ENCODE results near the gene PITPNM3. TPM values are rescaled to one million over a fixed set of nuclear protein-coding genes. Genes with fewer than 3 reads are reported as not detected.

PITPNM3 gene
- total and polyA plus RNA-seq, 2 of the 8 experiments (the other 6 are each of a cell fraction or from before 2014, with no cell fraction given): 1.7 to 3.1 TPM

- Histone ChIP-seq H2BK20ac (ENCODE audit: low read length) (no peak overlapping the region), H4K91ac (replicated peaks; ENCODE audit: insufficient read length, low read length) (no peak overlapping the region), H2AK5ac (ENCODE audit: low read depth, low read length) (no peak overlapping the region), H3K23me2 (ENCODE audit: low read depth, low read length) (no peaks in the 10 kb centered on the region; the same call in 1 of the 2 replicates), H3K79me1 (ENCODE audit: low read depth, low read length) (no peaks in the 10 kb centered on the region; the same call in 1 of the 2 replicates), H4K5ac (ENCODE audit: insufficient read length, low read depth, low read length) (no peak overlapping the region), H4K8ac (ENCODE audit: extremely low read depth, insufficient read depth, low read length) (no peak overlapping the region), H3K27me3 (replicated peaks in 1 of 4; ENCODE audit: control insufficient read depth in 3 of 4, extremely low read depth in 1 of 4, insufficient read depth in 3 of 4, low read length in 3 of 4) (0 out of 7 replicates have a peak, but pooled peaks cover 0 to 2% (median 0%) of the 10 kb centered on the region in 4 experiments), H3K18ac (ENCODE audit: extremely low read depth, low read length) (no peak overlapping the region), H2BK5ac (ENCODE audit: low read depth, low read length) (no peak overlapping the region), H3K4me3 (ENCODE audit: extremely low read depth in 1 of 4, insufficient read depth in 2 of 4, low read depth in 3 of 4, low read length in 4 of 4) (no peak overlapping the region), H2AFZ (ENCODE audit: low read length) (no peak overlapping the region), H4K20me1 (replicated peaks in 1 of 2; ENCODE audit: control insufficient read depth in 1 of 2, insufficient read depth in 2 of 2, low read length in 2 of 2) (no peaks in the 10 kb centered on the region), H3K4me1 (replicated peaks in 1 of 4; ENCODE audit: control insufficient read depth in 3 of 4, insufficient read depth in 4 of 4, low read length in 3 of 4) (peaks cover 0 to 7% (median 3%) of the 10 kb centered on the region in 4 experiments; a peak in 6 of 7 replicates), H3K36me3 (ENCODE audit: control insufficient read depth in 2 of 4, insufficient read depth in 4 of 4, low read length in 3 of 4) (no peaks in the 10 kb centered on the region), H2BK12ac (ENCODE audit: low read depth, low read length) (no peak overlapping the region), H3K27ac (ENCODE audit: low read depth, low read length) (no peak overlapping the region), H2BK120ac (replicated peaks; ENCODE audit: low read depth, low read length) (no peak overlapping the region), H2BK15ac (ENCODE audit: low read length) (no peak overlapping the region), H3K9me3 (ENCODE audit: insufficient read depth in 2 of 2, low read depth in 1 of 2, low read length in 1 of 2) (peaks cover 0 to 8% of the 10 kb centered on the region in 2 experiments; a peak in 1 of 4 replicates), H3K4me2 (ENCODE audit: insufficient read depth in 1 of 2, low read depth in 2 of 2, low read length in 2 of 2) (no peak overlapping the region), H3K23ac (ENCODE audit: insufficient read length) (no peak overlapping the region), H3K56ac (replicated peaks; ENCODE audit: insufficient read length, low read depth, low read length) (no peak overlapping the region), H3K14ac (ENCODE audit: insufficient read length) (no peak overlapping the region), H3K4ac (replicated peaks; ENCODE audit: insufficient read length, low read depth, low read length) (no peak overlapping the region), H3K79me2 (ENCODE audit: control insufficient read depth in 1 of 2, insufficient read depth in 2 of 2, low read length in 2 of 2) (no peaks in the 10 kb centered on the region), H3K9ac (replicated peaks in 1 of 4; ENCODE audit: extremely low read depth in 1 of 4, low read depth in 3 of 4, low read length in 3 of 4) (no peak overlapping the region)
- TF ChIP-seq SUZ12 (IDR thresholded peaks at IDR 0.05; ENCODE audit: low read length): no peak
- no peak for TF ChIP-seq NANOG (IDR thresholded peaks at IDR 0.05; ENCODE audit: insufficient read depth, low read depth, low read length, poor library complexity, severe bottlenecking)
- TF ChIP-seq CTBP2 (IDR thresholded peaks at IDR 0.05; ENCODE audit: borderline replicate concordance, insufficient read depth, insufficient read length, low read length): no peak
- no peak for TF ChIP-seq GTF2F1 (IDR thresholded peaks at IDR 0.05; ENCODE audit: borderline replicate concordance, low read depth, low read length)
- no peak for TF ChIP-seq SIX5 (IDR thresholded peaks at IDR 0.05; ENCODE audit: low read depth, low read length)
- no peak for TF ChIP-seq CREB1 (IDR thresholded peaks at IDR 0.05)
- no peak for TF ChIP-seq MAFK (IDR thresholded peaks at IDR 0.05; ENCODE audit: low read depth, low read length)
- TF ChIP-seq RAD21 (IDR thresholded peaks at IDR 0.05 in 1 of 2, conservative IDR thresholded peaks at IDR 0.05 in 1 of 2; ENCODE audit: low read depth in 2 of 2, low read length in 2 of 2): no peak
- TF ChIP-seq JUN (IDR thresholded peaks at IDR 0.05; ENCODE audit: low read depth, low read length): no peak
- TF ChIP-seq FOSL1 (IDR thresholded peaks at IDR 0.05; ENCODE audit: insufficient read depth, low read depth, low read length): no peak
- CTCF ChIA-PET (ENCODE audit: partially characterized antibody): interaction anchor here (0.7 kb wide), 1 partner anchor 49 kb away, joined by 3 read pairs; no protein-coding TSS in a partner anchor
- POLR2A ChIA-PET (ENCODE audit: partially characterized antibody): interaction anchor here (1.3 kb wide), 1 partner anchor 9 kb away, joined by 3 read pairs; no protein-coding TSS in a partner anchor
- 77% methylated on average over 3 of the region's 3 CpGs; no CpG with 5 or more reads in 1 of the 2 experiments for WGBS, 2 experiments (ENCODE audit: extremely low coverage in 1 of 2, insufficient coverage in 1 of 2, insufficient read length in 1 of 2, insufficient replicate concordance in 2 of 2, low coverage in 1 of 2, low lambda C conversion rate in 2 of 2, missing lambda C conversion rate in 1 of 2)
- no peak for DNase-seq (ENCODE audit: low read depth in 1 of 2, low spot score in 2 of 2)
- FAIRE-seq: no peak
Observed at GRCh38 chr17:6539871-6540270, 16.5 kb downstream of the PITPNM3 start.
